ENCODE measurements around the gene TEAD1. TPM values are rescaled to one million over a fixed set of nuclear protein-coding genes. Genes with fewer than 3 reads are reported as not detected.

TEAD1 gene
- total RNA-seq, 2 experiments from 2014 or later: 0.25 to 0.83 TPM

DNA sequence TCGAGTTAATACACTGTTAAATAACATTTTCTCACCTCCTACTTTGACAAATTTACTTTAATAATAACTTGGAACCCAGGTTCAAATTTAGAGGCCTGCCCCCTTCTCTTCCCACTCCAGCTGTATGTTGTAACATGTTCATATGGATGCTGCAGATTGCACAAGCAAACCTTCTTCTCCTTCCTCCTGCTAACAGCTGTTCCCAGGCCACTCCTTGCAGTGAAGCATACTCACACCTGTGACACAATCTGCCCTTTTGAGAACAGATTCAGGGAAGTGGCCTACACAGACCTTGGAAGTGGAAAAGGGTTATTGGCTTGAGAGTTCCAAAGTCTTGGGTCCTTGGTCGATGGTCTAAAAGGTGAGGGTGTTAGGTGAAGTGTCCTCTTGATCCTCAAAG, 131.9 kb downstream of the TEAD1 start:
- Mint-ChIP-seq H3K36me3 (ENCODE audit: low read depth) (no peaks in the 10 kb centered on the region), H3K27ac (no peak overlapping the region), H3K9me3 (no peaks in the 10 kb centered on the region), H3K27me3 (peaks cover 25% of the 10 kb centered on the region), H3K4me1 (ENCODE audit: low read depth) (no peaks in the 10 kb centered on the region), H3K4me3 (no peak overlapping the region)
- ChIA-PET CTCF (no interaction called here), POLR2A (no interaction called here)
- DNase-seq (no peak), ATAC-seq (no peak)
- intact Hi-C loops (cut with micrococcal nuclease): no loop called here
- TF ChIP-seq, protein P1, sequence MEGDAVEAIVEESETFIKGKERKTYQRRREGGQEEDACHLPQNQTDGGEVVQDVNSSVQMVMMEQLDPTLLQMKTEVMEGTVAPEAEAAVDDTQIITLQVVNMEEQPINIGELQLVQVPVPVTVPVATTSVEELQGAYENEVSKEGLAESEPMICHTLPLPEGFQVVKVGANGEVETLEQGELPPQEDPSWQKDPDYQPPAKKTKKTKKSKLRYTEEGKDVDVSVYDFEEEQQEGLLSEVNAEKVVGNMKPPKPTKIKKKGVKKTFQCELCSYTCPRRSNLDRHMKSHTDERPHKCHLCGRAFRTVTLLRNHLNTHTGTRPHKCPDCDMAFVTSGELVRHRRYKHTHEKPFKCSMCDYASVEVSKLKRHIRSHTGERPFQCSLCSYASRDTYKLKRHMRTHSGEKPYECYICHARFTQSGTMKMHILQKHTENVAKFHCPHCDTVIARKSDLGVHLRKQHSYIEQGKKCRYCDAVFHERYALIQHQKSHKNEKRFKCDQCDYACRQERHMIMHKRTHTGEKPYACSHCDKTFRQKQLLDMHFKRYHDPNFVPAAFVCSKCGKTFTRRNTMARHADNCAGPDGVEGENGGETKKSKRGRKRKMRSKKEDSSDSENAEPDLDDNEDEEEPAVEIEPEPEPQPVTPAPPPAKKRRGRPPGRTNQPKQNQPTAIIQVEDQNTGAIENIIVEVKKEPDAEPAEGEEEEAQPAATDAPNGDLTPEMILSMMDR (IDR thresholded peaks at IDR 0.05): no peak

DNA sequence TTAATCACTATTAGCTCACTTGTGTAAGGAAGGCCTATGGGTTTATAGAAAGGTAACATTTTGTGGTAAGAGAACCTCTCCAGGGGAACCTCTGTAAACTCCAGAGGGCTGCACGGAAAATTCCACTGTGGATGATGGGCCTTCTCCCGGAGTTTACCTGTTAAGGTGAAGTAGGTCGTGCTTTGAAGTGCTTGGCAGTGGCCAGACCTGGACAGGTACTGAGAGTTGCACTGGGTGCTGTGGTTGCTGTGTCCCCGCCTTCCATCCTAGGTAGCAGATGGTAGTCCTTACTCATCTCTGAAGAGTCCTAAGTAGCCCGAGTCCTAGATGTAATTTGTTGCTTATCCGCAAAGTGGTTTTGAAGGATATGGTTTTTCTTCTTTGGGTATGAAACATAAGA, 133.4 kb downstream of the TEAD1 start:
- Mint-ChIP-seq H3K27me3 (peaks cover 17% of the 10 kb centered on the region), H3K9me3 (no peaks in the 10 kb centered on the region), H3K27ac (no peak overlapping the region), H3K36me3 (ENCODE audit: low read depth) (no peaks in the 10 kb centered on the region), H3K4me1 (ENCODE audit: low read depth) (no peaks in the 10 kb centered on the region), H3K4me3 (no peak overlapping the region)
- CTCF ChIA-PET: no interaction called here
- intact Hi-C loops (cut with micrococcal nuclease): no loop called here
- POLR2A ChIA-PET: no interaction called here
- ATAC-seq (no peak), DNase-seq (no peak)
- TF ChIP-seq, protein P1 (IDR thresholded peaks at IDR 0.05): no peak

DNA sequence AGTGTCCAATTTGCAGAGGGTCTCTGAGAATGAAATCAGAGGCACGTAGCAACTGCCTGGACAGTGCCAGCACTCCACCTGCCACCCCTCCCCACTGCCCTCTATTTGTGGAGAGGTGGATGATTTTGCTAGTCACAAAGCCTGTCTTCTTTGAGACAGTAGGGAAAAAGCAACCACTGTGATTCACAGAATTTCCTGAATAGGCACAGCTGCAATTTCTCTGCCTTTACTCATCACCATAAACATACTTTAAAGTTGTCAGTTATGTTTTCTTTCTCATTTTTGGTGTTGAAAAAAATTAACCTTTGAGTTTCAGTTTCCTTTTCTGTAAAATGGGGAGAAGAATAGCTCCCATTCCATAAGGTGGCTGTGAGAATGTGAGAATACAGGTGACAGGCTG, 134.3 kb downstream of the TEAD1 start:
- POLR2A ChIA-PET: no interaction called here
- H3K4me1 Mint-ChIP-seq (ENCODE audit: low read depth): no peaks in the 10 kb centered on the region
- H3K27ac Mint-ChIP-seq: no peak overlapping the region
- H3K27me3 Mint-ChIP-seq: peaks cover 17% of the 10 kb centered on the region
- H3K9me3 Mint-ChIP-seq: no peaks in the 10 kb centered on the region
- H3K36me3 Mint-ChIP-seq (ENCODE audit: low read depth): no peaks in the 10 kb centered on the region
- CTCF ChIA-PET: no interaction called here
- ATAC-seq (no peak), DNase-seq (no peak)
- no peak overlapping the region for H3K4me3 Mint-ChIP-seq
- TF ChIP-seq, protein P1 (IDR thresholded peaks at IDR 0.05): no peak
- intact Hi-C loops (cut with micrococcal nuclease): no loop called here

DNA sequence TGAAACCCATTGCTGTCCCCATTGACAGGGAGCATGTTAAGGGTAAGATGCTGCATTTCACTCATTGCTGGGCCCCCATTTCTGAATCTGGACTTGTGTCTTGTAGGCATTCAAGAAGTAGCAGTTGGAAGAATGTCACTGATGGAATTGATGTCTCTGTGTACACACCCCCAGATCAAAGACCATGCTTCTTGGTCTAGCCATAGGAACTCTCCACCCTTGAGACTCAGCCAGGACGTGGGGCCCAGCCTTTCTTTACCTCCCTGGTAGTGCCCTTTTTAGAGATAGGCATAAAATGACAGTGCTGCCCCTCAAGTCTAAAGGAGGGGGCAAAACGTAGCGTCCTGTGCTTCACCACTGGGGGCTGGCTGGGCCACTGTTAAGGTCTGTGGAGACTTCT, 135.1 kb downstream of the TEAD1 start:
- Mint-ChIP-seq H3K27ac (no peak overlapping the region), H3K27me3 (peaks cover 15% of the 10 kb centered on the region), H3K36me3 (ENCODE audit: low read depth) (no peaks in the 10 kb centered on the region), H3K4me1 (ENCODE audit: low read depth) (no peaks in the 10 kb centered on the region), H3K4me3 (no peak overlapping the region), H3K9me3 (no peaks in the 10 kb centered on the region)
- ChIA-PET POLR2A (no interaction called here), CTCF (no interaction called here)
- DNase-seq (no peak), ATAC-seq (no peak)
- intact Hi-C loops (cut with micrococcal nuclease): no loop called here
- TF ChIP-seq, protein P1 (IDR thresholded peaks at IDR 0.05): no peak

DNA sequence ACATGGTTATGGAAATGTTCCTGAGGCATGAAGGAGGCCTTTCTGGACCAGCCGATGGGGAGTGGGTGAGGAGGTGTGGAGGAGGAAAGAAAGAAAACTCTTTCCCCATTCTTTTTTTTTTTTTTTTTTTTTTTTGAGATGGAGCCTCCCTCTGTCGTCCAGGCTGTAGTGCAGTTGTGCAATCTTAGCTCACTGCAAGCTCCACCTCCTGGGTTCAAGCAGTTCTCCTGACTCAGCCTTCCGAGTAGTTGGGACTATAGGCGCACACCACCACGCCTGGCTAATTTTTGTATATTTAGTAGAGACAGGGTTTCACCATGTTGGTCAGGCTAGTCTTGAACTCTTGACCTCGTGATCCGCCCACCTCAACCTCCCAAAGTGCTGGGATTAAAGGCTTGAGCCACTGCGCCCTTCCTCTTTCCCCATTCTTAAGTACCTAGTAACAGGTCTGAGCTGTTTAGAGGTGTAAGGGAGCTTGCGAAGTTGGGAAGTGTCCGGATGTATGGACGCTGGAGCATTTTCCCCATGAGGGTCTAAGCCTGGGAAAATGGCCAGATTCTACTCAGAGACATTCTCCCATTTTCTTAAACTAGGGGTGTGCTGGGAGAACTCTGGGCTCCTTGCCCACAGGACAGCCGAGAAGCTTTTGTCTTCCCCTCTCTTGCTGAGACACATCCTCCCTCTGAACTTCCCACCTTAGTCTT, 135.8 kb downstream of the TEAD1 start:
- H3K27me3 Mint-ChIP-seq: peaks cover 15% of the 10 kb centered on the region
- H3K9me3 Mint-ChIP-seq: no peaks in the 10 kb centered on the region
- TF ChIP-seq, protein P1 (IDR thresholded peaks at IDR 0.05): no peak
- ATAC-seq (no peak), DNase-seq (no peak)
- H3K36me3 Mint-ChIP-seq (ENCODE audit: low read depth): no peaks in the 10 kb centered on the region
- H3K4me1 Mint-ChIP-seq (ENCODE audit: low read depth): no peaks in the 10 kb centered on the region
- no peak overlapping the region for H3K4me3 Mint-ChIP-seq
- ChIA-PET POLR2A (no interaction called here), CTCF (interaction anchor here (0.6 kb wide), 1 partner anchor 499 kb away, joined by 4 read pairs; no protein-coding TSS in a partner anchor)
- intact Hi-C loops (cut with micrococcal nuclease): no loop called here
- no peak overlapping the region for H3K27ac Mint-ChIP-seq
